GM18508 (cell line): ENCODE measurements around the gene PPP3R2.

ENCODE experiments used
- ATAC-seq: cut with Tn5 transposase; IDR thresholded peaks from one replicate; pipeline ENCODE4 v1.9.1; 2021; ENCODE audit warnings: moderate number of reproducible peaks; ENCODE audit not compliant: insufficient read depth, unreplicated experiment

Gene PPP3R2, protein sequence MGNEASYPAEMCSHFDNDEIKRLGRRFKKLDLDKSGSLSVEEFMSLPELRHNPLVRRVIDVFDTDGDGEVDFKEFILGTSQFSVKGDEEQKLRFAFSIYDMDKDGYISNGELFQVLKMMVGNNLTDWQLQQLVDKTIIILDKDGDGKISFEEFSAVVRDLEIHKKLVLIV

DNA sequence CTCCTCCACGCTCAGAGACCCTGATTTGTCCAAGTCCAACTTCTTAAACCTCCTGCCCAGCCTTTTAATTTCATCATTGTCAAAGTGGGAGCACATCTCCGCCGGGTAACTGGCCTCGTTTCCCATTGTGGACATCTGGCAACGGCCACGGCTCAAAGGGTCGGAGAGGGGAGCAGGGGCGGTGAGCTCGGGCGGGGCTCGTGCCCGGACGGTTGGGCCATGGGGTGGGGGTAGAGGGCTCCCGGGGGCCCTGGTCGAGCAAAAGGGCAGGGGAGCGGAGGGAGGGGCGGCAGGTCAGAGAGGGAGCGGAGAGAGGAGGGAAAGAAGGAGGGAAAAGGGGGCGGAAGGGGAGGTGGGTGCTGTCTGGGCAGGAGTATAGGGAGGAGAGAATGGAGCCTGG is at the start of gene PPP3R2:
PPP3R2 (minus strand) TSS at position 174 of the 400 bp plus-strand sequence; CDS start at position 126, 48 bp downstream.
- no peak for ATAC-seq

DNA sequence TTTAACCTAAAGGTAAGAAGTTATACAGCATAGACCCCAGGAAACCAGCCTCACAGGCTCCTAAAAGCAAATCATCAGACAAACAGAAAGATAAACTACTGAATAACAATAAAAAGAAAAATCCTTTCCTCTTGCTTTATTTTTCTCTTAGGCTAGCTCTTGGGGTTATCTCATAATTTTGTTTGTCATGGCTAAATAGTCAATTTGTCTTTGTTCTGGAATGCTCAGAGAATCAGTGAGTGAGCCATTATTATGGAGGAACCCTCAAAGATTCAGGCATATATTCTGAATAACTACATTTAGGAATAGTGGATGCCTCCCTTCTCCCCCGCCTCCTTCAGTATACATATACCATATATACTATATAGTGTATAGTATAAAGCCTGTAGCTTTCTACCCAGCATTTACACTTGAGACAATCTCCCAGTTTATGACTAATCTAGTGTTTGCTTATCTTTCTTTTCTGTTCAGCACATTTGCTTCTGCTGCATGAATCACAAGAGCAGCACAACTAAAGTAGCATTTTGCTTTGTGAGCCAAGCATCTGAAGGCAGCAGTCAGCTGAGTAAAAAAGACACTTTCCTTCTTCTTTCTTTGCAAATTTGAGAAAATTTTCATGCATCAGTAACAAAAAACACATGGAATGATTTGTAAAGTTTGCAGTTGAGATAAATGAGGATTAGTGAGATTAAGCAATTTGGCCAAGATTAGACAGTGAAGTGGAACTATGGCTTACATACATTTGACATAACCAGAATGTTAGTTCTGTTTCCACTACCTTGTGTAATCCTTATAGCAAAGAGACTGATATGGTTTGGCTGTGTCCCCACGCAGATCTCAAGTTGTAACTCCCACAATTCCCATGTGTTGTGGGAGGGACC is 45.3 kb upstream of the PPP3R2 start:
- no peak for ATAC-seq

GRCh38 chr9:101639311-101639710 is 44.5 kb upstream of the PPP3R2 start:
- no peak for ATAC-seq

- no peak for ATAC-seq
Observed at GRCh38 chr9:101636247-101636646, 41.5 kb upstream of the PPP3R2 start.

DNA sequence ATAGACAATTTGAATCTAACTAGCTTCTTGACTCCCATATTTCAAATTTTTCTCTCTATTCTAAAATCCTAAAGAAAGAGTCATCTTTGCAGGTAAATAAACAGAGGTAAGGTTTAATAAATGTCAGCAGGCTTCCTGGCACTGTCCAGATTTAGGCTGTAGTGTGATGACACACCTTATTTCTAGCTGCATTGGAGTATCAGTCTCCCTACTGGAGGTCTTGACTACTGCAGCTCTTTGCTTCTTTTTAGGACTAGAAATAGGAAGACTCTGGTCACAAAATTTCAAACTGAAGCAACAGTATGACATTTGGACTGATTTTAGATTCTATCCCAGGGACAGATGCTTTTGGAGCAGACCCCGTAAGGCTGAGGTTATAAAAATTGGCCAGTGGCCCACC is 40.7 kb upstream of the PPP3R2 start:
- no peak for ATAC-seq

DNA sequence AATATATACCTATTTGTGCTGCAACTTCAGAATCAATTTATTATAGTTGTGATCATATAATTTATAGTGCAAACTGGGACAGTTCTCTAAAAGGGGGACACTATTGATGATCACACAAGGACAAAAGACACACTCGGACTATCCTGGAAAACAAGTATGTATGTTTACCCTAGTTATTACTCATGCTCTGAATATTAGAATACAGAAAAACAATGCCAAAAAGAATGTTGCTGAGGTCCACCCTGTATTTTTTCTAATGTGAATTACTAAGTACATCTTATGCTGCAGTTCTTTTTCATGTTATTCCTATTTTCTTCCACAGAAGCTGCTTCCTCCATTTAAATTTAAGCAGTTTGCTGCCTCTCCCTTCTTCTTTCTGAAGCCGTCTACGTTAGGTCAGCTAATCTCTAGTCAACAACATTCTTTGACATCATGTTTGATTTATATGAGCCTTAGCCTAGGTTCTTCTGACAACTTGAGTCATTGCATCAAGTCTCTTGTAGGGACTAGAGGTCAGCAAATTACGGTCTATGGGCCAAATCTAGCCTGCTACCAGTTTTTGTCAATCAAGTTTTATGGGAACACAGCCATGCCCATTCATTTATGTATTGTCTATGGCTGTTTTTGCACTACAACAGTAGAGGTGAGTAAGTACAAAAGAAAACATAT is 40.1 kb upstream of the PPP3R2 start:
- no peak for ATAC-seq

DNA sequence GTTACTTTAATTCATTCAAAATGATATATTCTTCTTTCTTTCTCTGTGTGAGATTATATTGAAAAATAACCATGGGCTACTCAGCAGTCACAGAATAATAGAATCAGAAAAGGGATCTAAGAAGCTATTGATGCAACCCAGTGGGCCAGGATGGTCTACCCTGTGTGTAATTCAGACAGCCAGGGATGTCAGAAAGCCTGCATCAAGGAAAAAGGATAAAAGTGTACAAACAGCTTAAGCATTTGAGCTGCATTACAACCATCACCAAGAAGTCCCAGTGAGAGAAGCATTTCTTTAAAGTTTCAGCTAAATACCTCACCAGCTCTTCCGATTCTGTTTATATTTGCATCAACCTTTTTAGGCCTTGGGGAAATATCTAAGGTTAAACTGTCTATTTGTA is 37.8 kb upstream of the PPP3R2 start:
- ATAC-seq: no peak

- ATAC-seq: no peak
Observed at GRCh38 chr9:101631892-101632291, 37.1 kb upstream of the PPP3R2 start.

GRCh38 chr9:101629636-101630035 is 34.9 kb upstream of the PPP3R2 start:
- no peak for ATAC-seq

GRCh38 chr9:101628173-101628572 is 33.4 kb upstream of the PPP3R2 start:
- no peak for ATAC-seq

DNA sequence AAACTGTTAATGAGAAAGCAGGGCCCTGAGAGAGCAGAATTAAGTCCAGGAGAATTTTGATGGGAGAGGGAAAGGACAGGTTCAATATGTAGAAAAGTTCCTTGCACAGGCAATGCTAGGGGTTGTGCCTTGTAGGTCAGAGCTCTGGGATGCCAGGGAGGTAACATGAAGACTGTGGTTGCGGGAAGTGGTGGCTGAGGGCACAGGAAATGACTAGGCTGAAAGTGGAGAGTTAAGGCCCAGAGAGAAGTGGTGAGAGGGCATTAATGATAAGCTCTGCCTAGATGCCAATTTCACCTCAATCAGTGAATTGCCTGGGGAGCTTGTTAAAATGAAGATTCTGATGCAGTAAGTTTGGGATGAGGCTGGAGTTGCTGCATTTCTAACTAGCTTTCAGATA is 31.5 kb upstream of the PPP3R2 start:
- no peak for ATAC-seq

DNA sequence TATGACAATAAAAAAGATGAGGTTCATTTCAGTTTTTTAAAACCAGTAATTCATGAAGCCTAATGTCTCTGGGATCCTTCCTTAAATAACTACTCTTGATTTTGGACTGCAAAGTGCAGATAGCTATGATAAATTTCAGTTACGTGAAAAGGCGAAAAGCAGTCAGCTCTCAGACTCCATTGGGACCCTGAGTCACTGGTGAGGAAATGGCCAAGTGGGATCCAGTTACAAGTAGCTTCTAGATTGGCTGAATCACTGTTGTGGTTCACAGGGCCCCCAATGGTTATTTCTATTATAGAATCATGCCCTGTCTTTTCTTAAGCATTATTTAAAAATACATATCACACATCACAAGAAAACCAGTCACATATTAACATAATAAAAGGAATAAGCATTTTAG is 31.1 kb upstream of the PPP3R2 start:
- no peak for ATAC-seq

- no peak for ATAC-seq
Observed at GRCh38 chr9:101620452-101620851, 25.7 kb upstream of the PPP3R2 start.

GRCh38 chr9:101618698-101619097 is 23.9 kb upstream of the PPP3R2 start:
- peak; percentile 56 for ATAC-seq

DNA sequence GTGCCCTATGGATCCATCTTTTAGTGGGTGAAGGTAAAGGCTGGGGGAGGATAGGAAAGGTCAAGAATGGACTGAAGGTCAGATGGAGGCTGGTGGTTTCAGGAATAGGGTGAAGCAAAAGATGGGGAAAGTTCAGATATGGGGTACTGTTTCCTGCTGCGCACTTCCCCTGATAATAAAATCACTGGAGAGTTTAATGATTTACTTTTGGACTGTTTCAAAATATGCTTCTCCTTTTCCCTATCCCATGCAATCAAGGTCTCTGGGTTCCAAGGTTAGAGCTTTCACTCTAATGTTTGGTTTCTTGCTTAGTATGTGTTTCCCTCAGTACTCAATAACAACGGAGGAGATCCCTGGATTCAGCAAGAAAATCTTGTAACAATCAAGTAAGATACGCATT is 10.8 kb upstream of the PPP3R2 start:
- no peak for ATAC-seq

DNA sequence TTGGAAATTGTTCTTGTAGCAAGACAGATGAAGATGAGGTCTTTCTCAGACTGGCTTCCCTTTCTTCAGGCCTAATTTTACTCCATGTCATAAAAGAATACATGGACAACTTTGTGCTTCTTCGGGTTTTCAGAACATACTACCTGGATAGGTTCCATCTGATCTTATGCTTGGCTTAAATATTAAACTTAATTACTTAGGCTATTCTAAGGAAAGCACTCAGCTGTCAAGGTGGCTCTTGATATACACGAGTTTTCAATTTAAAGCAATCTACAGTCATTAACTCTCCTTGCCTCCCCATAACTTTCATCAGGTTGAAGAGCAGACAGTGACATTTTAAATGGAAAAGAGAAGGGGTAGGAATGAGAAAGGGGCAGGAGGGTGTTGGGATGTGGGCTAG is 9.5 kb upstream of the PPP3R2 start:
- ATAC-seq: no peak

DNA sequence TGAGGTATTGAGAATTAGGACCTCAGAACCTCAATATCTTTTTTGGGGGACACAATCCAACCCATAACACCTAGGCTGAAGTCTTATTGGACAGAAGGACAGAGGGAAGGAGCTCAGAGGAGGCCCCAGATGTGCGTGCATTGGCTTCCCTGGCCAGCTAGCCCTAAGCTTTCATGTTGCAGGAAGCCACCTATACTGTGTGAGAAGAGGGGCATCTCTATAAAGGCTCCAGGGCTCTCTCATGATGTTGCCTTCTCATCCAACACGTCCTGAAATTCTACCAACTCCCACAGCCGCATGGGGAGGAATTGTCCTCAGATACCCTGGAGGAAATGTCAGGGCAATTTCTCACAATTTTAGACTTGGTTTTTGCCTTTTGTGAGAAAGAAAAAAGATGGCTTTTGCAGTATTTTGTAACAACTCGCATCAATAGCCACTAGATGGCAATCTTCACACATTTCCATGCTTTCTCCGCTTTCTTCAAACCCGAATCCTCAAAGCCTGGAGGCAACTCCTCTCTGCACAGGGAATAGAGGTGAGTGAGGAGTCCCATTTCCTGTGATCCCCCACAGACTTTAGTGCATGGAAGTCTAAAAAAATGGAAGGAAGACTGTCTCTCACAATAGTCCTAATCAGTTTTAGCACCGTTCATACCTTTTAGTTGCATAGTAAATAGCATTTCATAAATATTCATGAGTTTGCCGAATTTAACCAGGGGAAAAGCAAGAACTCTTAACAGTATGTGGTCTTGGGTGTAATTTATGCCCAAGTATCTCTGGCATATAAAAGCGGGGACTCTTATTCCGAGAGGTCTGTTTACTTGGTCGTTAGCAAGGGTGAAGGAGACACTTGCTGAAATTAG is 7.4 kb upstream of the PPP3R2 start:
- ATAC-seq: no peak

GRCh38 chr9:101593345-101593744 is 1.4 kb downstream of the PPP3R2 start:
- ATAC-seq: no peak

- no peak for ATAC-seq
Observed at GRCh38 chr9:101592788-101593187, 2.0 kb downstream of the PPP3R2 start.

GRCh38 chr9:101591787-101592446 is 2.9 kb downstream of the PPP3R2 start:
- no peak for ATAC-seq
